ENCODE data around the gene TPST1.

- TF ChIP-seq, protein P1, sequence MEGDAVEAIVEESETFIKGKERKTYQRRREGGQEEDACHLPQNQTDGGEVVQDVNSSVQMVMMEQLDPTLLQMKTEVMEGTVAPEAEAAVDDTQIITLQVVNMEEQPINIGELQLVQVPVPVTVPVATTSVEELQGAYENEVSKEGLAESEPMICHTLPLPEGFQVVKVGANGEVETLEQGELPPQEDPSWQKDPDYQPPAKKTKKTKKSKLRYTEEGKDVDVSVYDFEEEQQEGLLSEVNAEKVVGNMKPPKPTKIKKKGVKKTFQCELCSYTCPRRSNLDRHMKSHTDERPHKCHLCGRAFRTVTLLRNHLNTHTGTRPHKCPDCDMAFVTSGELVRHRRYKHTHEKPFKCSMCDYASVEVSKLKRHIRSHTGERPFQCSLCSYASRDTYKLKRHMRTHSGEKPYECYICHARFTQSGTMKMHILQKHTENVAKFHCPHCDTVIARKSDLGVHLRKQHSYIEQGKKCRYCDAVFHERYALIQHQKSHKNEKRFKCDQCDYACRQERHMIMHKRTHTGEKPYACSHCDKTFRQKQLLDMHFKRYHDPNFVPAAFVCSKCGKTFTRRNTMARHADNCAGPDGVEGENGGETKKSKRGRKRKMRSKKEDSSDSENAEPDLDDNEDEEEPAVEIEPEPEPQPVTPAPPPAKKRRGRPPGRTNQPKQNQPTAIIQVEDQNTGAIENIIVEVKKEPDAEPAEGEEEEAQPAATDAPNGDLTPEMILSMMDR (IDR thresholded peaks at IDR 0.05), result no peak
- TF ChIP-seq POLR2A (IDR thresholded peaks at IDR 0.05), result no peak
These were observed 2.4 kb downstream of the TPST1 start for GRCh38 chr7:66207540-66207939.

Measured in Peyer's patch (tissue), 4 donors.